ENCODE measurements around the gene MRPS33.

MRPS33 gene

GRCh38 chr7:141013345-141013715 lies 1.4 kb downstream of the MRPS33 start:
- DNase-seq (ENCODE audit: low read depth, low spot score) = no peak
- peak overlapping the region; percentile 92 for H3K4me3 ChIP-seq (ENCODE audit: low read length)

- DNase-seq (ENCODE audit: low read depth, low spot score) = no peak
- peak overlapping the region; percentile 92 for H3K4me3 ChIP-seq (ENCODE audit: low read length)
Measured at GRCh38 chr7:141012696-141013344, 1.9 kb downstream of the MRPS33 start.

GRCh38 chr7:141012044-141012685 lies 2.6 kb downstream of the MRPS33 start:
- H3K4me3 ChIP-seq (ENCODE audit: low read length) = no peak overlapping the region
- DNase-seq (ENCODE audit: low read depth, low spot score) = peak; percentile 82

GRCh38 chr7:141011443-141011842 lies 3.3 kb downstream of the MRPS33 start:
- DNase-seq (ENCODE audit: low read depth, low spot score) = no peak
- H3K4me3 ChIP-seq (ENCODE audit: low read length) = no peak overlapping the region

GRCh38 chr7:141003172-141004065 lies 11.3 kb downstream of the MRPS33 start:
- no peak overlapping the region for H3K4me3 ChIP-seq (ENCODE audit: low read length)
- no peak for DNase-seq (ENCODE audit: low read depth, low spot score)

- no peak for DNase-seq (ENCODE audit: low read depth, low spot score)
- no peak overlapping the region for H3K4me3 ChIP-seq (ENCODE audit: low read length)
Measured at GRCh38 chr7:141001546-141001945, 13.2 kb downstream of the MRPS33 start.

- H3K4me3 ChIP-seq (ENCODE audit: low read length) = no peak overlapping the region
- no peak for DNase-seq (ENCODE audit: low read depth, low spot score)
Measured at GRCh38 chr7:141001122-141001521, 13.6 kb downstream of the MRPS33 start.

GRCh38 chr7:140998715-140999114 lies 16.0 kb downstream of the MRPS33 start:
- H3K4me3 ChIP-seq (ENCODE audit: low read length) = no peak overlapping the region
- DNase-seq (ENCODE audit: low read depth, low spot score) = no peak

GRCh38 chr7:140992422-140992821 lies 22.3 kb downstream of the MRPS33 start:
- H3K4me3 ChIP-seq (ENCODE audit: low read length) = no peak overlapping the region
- DNase-seq (ENCODE audit: low read depth, low spot score) = no peak

- DNase-seq (ENCODE audit: low read depth, low spot score) = no peak
- H3K4me3 ChIP-seq (ENCODE audit: low read length) = no peak overlapping the region
Measured at GRCh38 chr7:140990193-140990962, 24.4 kb downstream of the MRPS33 start.

GRCh38 chr7:140989068-140989467 lies 25.7 kb downstream of the MRPS33 start:
- no peak overlapping the region for H3K4me3 ChIP-seq (ENCODE audit: low read length)
- DNase-seq (ENCODE audit: low read depth, low spot score) = no peak

- DNase-seq (ENCODE audit: low read depth, low spot score) = peak; percentile 5
- H3K4me3 ChIP-seq (ENCODE audit: low read length) = no peak overlapping the region
Measured at GRCh38 chr7:140983802-140984201, 30.9 kb downstream of the MRPS33 start.

- no peak overlapping the region for H3K4me3 ChIP-seq (ENCODE audit: low read length)
- DNase-seq (ENCODE audit: low read depth, low spot score) = peak; percentile 27
Measured at GRCh38 chr7:140982508-140982907, 32.2 kb downstream of the MRPS33 start.

- no peak overlapping the region for H3K4me3 ChIP-seq (ENCODE audit: low read length)
- DNase-seq (ENCODE audit: low read depth, low spot score) = no peak
Measured at GRCh38 chr7:140981951-140982350, 32.8 kb downstream of the MRPS33 start.

- H3K4me3 ChIP-seq (ENCODE audit: low read length) = no peak overlapping the region
- DNase-seq (ENCODE audit: low read depth, low spot score) = no peak
Measured at GRCh38 chr7:140977741-140978140, 37.0 kb downstream of the MRPS33 start.

- no peak overlapping the region for H3K4me3 ChIP-seq (ENCODE audit: low read length)
- DNase-seq (ENCODE audit: low read depth, low spot score) = no peak
Measured at GRCh38 chr7:140972876-140973829, 41.6 kb downstream of the MRPS33 start.

- no peak overlapping the region for H3K4me3 ChIP-seq (ENCODE audit: low read length)
- DNase-seq (ENCODE audit: low read depth, low spot score) = no peak
Measured at GRCh38 chr7:140972344-140972743, 42.4 kb downstream of the MRPS33 start.

- no peak for DNase-seq (ENCODE audit: low read depth, low spot score)
- no peak overlapping the region for H3K4me3 ChIP-seq (ENCODE audit: low read length)
Measured at GRCh38 chr7:140967438-140967837, 47.3 kb downstream of the MRPS33 start.
